GM19438 (cell line): Measurements from ENCODE around the gene ADISSP.

Experiments used
- ATAC-seq: cut with Tn5 transposase; IDR thresholded peaks from one replicate; pipeline ENCODE4 v1.9.1; 2021; ENCODE audit warnings: low read depth; ENCODE audit not compliant: unreplicated experiment

The ADISSP gene

DNA sequence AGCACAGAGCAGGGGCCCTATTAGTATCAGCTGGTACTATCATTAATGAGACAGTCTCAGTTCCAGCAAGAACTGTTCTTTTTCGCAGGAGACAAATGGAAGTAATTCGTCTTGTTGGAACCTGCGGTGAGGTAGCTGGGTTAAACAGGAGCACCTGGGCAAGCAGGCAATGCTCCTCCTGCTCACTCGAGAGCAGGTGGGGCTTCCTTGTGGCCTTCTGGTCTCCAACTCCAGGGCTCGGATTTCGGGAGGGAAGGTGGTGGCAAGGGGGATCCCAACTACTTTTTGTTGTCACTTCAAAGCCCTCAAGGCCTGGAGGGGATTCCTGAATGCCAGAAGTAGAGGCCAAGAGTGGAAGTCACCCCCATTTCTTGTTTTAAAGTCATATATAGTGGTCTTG lies 15.0 kb upstream of the ADISSP start:
- ATAC-seq = no peak

DNA sequence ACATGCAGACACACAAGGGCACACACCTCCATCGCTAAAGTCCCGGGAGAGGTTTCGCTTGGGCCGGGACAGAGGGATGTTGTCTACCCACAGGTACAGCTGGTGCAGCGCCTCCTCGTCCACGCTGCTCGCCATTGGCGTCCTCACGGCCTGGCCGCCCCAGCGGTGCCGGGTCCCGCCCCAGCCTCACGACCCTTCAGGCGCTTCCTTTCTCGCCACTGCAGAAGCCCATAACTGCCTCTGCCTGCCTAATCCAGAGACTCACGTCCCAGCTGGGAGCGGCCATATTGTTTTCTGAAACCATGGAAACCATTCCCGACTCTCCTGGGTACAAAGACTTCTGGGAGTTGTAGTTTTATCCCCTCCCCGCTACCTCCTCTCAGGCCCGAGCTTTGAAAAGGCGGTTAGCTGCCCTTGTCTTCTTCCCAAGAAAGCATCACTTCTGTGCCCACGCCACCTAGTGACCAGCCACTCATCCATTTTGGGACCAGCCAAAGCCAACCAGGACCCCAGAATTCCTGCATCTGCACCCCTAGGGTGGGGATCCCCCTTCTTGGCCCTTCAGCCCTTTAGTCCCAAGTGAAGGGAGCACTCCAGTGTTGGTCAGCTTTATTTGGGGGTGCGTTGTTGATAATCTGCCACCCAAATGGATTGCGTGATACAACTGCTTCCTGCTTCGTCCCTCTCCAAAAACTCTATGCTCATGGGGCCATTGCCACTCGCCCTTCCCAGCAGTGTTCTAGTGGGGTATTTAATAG lies 13.8 kb upstream of the ADISSP start, which contains the start of gene SPEF1:
SPEF1 (minus strand) TSS at position 296 of the 758 bp plus-strand sequence; CDS start at position 135, 161 bp downstream.
- peak; percentile 63 for ATAC-seq

DNA sequence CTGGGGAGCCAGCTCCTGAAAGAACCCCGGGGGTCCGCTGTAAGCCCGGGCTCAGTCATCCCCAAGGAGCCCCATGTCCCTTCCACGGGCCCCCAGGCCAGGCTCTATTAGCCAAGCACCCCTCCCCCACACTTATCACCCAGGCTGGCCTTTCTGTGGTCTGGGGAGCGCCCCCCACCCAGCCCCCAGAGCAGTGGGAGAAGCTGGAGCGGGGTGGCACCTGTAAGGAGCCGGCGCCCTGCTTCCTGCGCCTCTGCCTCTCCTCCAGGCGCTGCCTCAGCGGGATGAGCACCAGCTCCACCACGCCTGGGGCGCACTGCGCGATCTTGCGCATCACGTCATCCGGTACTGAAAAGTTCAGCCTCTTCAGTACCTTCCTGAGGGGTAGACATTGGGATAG lies 11.4 kb upstream of the ADISSP start:
- ATAC-seq = no peak

DNA sequence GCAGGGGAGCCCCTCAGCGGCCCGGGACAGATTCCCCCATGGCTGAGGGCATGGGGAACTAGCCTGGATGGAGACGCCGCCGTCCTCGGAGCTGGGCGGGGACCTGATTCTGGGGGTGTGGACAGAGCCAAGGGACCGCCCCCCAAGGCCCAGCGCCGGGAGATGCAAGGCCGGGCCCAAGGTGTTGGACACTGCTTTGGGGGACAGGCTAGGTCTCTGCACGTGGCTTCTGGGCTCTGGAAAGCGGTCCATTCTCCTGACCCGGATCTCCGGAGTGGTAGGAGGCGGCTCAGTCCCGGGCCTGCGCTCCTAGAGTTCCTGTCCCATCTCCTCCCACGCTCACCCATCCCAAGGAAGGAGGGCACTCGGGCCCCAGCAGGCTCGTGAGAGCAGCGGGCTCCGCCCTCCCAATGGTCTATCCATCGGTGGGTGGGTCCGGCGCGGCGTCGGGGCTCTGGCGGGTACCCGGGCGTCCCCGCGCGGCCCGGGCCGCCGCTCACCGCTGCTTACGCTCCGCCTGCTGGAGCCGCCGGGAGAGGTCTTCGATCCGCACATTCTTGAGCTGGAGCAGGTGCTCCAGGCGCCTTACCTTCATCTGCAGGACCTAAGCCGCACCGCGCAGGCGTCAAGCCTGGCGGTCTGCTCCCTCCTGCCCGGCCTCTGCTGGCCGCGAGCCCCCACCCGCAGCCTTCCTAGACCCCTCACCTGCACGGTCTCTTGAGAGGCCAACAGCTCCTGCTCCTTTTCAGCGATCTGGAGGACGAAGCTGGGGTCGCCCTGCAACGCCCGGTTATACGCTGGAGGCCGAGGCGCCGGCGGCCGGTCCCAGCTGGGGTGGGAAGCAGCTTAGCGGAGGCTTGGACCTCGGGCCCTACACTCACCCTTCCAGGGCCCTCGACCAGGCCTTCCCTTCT lies 10.4 kb upstream of the ADISSP start:
- ATAC-seq = no peak

DNA sequence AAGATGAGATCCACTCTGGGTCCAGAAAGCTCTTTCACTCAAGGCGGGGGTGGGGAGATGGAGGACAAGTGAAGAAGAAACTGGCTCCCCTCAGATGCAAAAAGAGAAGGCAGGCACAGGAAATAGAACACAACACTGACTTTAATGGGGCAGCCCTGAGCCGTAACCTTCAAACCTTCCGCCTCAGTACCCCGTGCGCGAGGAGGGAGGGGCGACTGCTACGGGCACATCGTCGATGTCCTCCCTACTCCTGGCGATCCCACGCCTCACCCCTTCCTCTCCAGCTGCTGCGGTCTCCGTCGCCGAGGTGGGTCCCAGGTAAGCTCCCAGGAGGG lies 9.8 kb upstream of the ADISSP start:
- ATAC-seq = no peak

DNA sequence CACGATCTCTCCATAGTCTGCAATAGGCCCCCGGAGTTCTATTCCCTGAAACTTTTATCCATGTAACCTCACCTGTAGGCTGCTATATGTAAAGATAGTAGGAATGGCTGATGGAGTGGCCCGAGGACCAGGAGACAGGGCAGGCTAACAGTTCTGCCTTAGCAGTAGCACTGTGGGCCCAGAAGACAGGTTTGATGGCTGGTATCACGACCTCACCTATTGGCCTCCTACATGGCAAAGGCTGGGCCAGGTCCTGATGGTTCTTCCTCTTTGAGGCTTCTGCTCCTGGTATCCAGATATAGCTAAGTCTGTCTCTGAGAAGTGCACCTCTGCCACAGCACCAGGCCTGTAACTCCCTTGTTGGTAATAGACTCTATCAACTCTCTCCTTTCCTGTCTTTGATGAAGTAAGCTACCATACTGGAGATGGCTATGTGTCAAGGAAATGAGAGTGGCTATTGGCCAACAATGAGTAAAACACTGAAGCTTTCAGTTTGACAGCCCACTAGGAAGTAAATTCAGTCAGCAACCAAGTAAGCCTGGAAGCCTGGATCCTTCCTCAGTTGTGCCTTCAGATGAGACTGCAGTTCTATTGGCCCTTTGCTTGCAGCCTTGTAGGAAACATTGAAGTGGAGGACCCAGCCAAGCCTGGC lies 8.0 kb upstream of the ADISSP start:
- ATAC-seq = no peak

DNA sequence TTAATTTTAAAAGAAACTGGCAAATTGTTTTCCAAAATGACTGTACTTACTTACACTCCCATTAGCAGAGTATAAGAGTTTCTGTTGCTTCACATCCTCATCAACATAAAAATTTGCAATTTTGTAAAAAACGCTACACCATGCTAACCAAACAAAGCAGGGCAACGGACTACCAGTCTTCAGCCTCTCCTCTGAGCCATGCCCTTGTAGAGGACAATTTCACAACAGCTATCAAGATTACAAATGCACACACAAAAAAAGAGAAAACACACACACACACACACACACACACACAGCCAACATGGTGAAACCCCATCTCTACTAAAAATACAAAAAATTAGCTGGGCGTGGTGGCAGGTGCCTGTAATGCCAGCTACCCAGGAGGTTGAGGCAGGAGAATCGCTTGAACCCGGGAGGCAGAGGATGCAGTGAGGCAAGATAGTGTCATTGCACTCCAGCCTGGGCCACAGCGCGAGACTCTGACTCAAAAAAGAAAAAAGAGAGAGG lies 4.1 kb upstream of the ADISSP start:
- no peak for ATAC-seq

DNA sequence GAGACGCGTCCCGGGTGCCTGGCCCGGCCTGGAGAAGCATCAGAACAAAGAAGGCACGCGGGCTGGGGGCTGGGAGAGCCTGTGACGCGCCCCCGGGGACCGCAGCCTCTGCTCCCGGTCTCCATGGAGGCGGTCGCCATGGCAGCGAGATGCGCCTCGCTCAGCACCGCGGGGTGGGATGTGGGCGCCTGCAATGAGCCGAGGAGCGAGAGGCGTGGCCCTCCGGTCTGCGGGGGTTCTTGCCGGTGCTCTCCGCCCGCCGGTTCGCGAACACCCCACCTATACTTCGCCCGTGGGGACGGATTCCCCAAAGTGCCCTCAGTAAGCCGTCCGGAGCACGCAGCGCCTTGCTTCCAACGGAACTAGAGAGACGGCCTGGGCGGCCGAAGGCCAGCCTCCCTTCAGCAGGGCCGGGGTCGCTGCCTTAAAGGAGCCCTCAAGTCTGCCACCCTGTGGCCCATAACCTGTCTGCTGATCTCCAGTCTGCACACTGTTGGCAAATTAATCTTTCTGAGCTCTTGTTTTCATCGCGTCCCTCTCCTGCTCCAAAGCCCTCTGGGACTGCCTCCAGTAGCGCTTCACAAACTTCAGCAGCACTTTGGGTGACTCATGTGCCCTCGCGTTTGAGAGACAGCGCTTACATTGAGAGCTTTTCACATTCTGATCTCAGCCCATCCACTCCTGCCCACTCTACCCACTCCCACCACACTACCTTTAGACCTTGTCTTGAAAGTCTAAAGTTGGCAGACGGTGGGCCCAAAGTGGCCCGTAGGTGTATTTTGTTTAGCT lies 983 bp upstream of the ADISSP start:
- ATAC-seq = peak; percentile 32

DNA sequence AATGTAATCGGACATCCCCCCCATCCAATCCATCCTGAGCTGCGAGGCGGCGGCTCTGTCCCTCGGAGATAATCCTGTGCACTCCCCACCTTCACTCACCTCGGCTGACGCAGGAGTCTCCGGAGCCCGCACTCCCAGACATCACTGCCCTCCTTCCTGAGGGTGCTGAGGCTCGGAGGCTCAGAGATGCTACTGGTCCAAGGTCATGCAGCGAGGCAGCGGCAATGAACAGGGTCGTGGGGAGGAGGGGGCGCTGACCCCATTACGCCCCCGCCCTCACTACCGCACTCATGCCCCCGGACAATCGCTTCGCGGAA lies 485 bp downstream of the ADISSP start:
- ATAC-seq = no peak

DNA sequence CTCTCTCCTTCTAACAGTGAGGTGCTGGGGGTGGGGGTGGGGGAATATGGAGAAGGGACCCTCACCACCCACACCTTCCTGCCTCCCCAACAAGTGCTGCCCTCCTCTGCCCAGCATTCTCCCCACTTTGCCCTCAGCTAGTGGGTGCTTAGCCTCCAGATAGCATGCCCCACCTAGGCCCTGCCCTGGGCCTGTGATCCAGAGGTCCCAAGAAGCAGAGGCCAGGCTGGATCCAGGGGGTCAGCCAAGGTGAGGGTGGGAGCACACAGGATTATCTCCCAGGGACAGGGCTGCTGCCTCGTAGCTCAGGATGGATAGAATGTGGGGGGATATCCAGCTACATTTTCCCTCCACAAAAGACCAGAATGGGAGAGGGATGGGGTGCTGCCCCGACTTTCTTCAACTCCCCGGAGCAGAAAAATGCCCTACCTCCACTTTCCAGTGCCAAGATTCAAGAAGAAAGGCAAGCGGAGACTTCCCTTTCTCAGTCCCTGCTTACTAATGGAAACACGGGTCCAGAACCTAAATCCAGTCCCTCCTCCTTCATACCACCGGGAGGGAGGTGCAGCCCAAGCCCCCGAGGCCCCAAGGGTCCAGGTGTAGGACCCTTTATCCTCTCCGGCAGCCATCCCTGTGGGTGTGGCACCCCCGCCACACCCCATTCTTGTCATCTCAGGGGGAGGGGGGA lies 987 bp downstream of the ADISSP start:
- no peak for ATAC-seq

DNA sequence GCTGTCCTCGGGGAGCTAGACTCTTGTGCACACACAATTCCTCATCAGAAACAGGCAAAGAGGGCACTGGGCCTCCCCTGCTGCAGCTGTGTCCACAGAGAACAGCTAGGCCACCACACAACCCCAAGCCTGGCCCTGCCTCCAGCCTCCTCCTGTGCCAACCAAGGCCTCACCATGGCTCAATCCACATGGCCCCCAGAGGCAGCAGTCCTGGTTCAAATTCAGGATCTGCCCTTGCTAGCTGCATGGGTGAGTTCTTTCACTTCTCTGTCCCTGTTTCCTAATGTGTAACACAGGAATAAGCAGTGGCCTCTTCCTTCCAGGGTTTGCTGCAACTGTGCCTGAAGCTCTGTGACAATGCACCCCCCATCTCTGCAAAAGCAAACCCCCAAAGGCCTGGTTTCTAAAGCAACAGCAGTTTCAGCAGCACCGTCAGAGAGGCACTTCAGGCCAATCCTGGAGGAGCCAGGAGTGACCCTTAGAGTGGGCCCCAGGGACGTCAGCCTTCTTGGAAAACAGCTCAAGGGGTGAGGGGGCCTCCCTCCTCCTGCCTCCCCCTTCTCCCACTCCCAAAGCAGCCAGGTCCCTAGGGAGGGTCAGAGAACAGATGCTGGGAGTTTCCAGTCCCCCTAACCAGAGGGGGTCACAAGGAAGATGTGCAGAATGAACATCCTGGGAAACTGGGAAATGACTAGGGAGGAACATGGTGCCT lies 2.2 kb downstream of the ADISSP start:
- no peak for ATAC-seq

DNA sequence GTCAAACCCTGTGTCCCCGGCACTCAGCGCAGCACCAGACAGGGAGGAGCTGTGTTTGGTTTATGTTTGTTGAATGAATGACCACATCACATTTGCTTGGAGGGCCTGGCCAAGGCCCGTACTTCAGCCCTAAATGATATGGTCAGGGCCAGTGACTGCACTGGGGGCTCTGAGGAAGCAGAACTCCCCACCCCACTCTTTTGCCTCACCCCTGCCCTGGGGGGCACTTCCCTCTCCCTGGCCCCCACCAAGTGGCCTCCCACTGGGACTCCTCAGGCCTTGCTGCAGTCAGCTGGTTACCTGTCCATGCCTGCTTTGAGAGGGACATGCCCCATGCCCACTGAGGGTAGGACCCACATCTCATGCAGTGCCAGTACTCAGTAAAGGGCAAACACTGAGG lies 2.9 kb downstream of the ADISSP start:
- no peak for ATAC-seq

DNA sequence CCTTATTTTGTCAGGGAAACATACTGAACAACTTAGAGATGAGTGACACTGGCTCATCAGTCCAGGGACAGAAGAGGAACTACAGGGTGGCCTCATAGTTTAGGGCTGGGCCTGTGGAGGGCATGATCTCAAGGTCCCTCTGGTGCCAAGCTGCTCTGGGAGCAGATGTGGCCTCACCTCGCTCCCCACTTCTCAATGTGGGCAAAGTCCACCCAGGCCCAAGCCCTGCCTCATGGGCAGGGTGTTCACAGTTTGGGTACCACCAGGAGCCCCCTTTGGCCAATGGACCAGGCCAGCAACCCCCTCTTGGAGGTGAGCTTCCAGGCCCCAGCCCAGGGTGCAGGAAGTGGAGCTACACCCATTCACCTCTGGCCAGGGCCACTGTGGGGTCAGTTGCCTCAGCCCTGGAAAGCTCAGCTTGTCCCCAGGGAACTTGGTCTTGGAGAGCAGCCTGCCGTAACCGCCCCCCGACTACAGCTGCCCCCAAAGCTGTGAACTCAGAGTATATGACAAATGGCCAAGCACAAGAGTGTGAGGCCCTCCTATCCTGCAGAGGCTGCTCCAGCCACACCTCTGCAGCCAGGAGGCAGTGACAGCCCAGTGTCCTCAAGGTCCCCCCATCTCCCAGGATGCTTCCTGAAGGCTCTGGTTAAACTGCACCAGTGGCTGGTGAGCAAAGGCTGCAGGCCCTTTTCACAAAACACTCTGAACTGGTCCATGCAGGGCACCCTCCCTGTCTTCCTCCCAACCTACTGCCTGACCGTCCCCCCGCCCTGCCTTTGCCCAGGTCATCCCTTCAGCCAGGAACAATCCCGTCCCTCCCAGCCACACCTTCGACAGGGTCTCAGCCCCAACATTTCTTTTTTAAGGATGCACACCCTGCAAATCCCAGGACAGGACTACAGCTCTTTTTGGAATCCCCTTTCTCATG lies 3.6 kb downstream of the ADISSP start:
- ATAC-seq = no peak

DNA sequence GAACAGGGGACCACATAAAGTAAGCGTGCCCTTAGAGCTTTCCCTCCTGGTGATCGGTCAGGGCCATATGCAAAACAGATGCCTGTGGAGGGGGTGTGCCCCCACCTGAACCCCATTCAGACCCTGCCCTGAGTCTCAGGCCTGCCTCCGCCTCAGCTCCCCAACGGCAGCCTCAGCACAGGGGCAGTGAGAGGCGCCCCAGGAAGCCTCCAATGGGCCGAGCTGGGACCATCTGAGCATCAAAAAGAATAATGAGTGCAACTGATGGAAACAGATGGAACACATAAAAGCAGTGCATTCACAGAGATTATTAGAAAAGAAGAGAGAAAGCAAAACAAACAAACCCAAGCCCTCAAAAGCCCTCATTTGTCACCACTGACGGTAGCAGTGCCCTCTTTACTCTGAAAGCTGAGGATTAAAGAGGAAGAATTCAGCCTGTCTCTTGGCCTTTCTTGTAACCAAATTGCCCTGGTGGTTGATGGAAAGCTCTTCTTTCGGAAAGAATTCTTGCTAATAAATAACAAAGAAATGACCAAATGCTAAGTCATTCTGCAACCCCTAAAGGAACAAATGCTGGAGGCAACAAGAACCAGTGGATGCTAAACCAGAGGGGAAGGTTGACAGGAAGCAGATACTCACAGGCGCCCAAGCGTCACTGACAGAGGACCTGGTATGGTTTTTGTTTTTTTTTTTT lies 6.8 kb downstream of the ADISSP start:
- ATAC-seq = no peak

DNA sequence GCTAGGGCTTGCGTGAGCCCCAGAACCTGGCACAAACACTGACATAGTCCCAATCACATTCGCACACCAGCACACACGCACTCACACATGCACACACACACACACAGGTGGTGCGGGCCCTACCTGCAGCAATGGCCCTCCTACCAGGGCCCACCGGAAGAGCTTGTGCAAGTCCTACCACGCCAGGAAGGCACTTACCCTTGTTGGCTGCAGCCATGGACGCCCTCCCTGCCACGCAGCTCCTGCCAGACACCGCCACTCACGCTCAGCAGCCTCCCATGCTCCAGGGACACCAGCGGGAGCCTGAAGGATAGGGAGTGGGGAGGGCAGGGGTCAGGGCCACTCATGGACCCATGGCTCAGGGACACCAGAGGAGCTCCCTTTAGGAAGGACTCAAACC lies 7.7 kb downstream of the ADISSP start:
- no peak for ATAC-seq

DNA sequence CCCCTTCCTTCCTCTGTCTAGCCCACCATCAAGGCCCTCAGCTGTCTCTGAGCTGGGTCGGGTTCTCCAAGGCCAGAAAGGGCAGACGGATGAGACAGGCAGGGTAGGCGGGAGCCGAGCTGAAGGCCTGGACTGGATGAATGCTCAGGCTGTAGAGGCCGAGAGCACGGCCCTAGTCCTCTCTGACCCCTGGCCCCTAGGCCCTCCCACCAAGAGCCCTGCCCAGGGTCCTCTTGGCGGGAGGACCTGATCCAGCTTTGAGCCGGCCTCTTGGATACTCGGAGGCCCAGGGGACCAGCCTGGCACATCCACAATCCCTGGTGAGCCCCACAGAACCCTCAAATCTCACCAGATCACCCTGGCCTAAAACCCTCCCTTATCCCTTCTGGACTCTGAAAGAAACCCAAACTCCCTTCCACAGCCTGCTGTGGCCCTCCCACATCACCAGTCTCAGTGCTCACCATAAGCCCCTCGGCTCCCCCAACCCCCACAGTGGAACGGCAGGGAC lies 8.2 kb downstream of the ADISSP start:
- ATAC-seq = no peak

DNA sequence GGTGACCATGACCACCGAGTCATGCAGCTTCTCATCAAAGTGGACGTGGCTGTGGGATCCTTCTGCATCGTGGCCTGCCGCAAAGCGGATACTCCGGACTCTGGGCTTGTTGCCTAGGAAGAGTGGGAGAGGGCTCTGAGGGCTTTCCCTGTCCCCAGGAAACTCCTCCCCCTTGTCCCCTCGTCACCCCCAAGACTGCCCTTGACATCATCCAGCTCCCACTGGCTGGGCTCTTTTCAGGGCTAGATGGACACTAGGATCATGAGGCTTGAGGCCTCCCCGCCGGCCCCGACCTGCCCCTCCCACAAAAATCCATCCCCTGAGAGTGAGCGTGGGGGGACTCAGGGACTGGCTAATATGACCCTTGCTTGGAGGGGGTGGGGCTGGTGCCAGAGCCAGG lies 9.0 kb downstream of the ADISSP start:
- ATAC-seq = no peak

DNA sequence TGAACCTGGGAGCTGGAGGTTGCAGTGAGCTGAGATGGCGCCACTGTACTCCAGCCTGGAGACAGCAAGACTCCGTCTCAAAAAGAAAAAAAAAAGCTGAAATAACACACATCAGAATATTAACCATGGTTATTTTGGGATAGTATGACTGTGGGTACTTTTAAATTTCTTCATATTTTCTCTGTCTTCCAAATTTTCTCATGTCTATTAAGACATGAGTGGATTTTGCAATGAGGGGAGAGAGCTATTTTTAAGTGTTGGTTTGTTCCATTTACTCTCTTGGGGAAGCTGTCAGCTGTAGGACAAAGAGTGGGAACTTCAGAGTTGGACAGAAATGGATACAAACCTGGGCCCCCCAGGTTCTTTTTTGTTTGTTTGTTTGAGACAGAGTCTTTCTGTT lies 10.3 kb downstream of the ADISSP start:
- no peak for ATAC-seq
